Stomach (tissue), 9 donors: ENCODE data around the gene SCD. TPM values are rescaled to one million over a fixed set of nuclear protein-coding genes. Genes with fewer than 3 reads are reported as not detected.

Experiments
- DNase-seq, 2 donors: peaks; one replicate each; pipeline versions ENCODE4 v3.0.0 to v3.0.0-alpha.2; 2013 to 2019
- H3K27ac ChIP-seq, 5 donors: fragments of 200-600 bp in 4 of 5; sonication (generic) in 4 of 5; one replicate each; pipeline ENCODE4 v1.5.1; 2013 to 2019; ENCODE audit warnings: mild to moderate bottlenecking in 1 of 5, moderate library complexity in 1 of 5
- H3K27me3 ChIP-seq, 3 donors: fragments of 200-600 bp; sonication (generic); one replicate each; pipeline ENCODE4 v1.5.1; 2017 to 2019; ENCODE audit warnings: mixed run types in 1 of 3
- H3K36me3 ChIP-seq, 4 donors: fragments of 200-600 bp; sonication (generic); 1 replicate in 3 of 4; 2 replicates in 1 of 4; pipeline ENCODE4 v1.5.1; 2016 to 2019
- H3K4me1 ChIP-seq, 4 donors: fragments of 200-600 bp; sonication (generic); one replicate each; pipeline ENCODE4 v1.5.1; 2016 to 2019
- H3K4me3 ChIP-seq, 4 donors: fragments of 200-600 bp; sonication (generic) in 3 of 4; one replicate each; pipeline ENCODE4 v1.5.1; 2016 to 2019; ENCODE audit warnings: mild to moderate bottlenecking in 1 of 4
- H3K9me3 ChIP-seq, 4 donors: fragments of 200-600 bp; sonication (generic); one replicate each; pipeline ENCODE4 v1.5.1; 2016 to 2019
- EP300 ChIP-seq: sonication (generic); formaldehyde crosslinking; IDR thresholded peaks from one replicate; pipeline ENCODE4 v1.6.1; 2017; ENCODE audit warnings: antibody characterized with exemption
- POLR2A ChIP-seq, 4 donors: fragments of 450-650 bp; IDR thresholded peaks; one replicate each; pipeline ENCODE4 v1.6.1; 2016; ENCODE audit warnings: antibody characterized with exemption in 4 of 4, control low read depth in 2 of 4, mild to moderate bottlenecking in 1 of 4, moderate library complexity in 1 of 4
- POLR2AphosphoS5 ChIP-seq, 3 donors: sonication (generic); formaldehyde crosslinking; IDR thresholded peaks; one replicate each; pipeline ENCODE4 v1.6.1; 2016; ENCODE audit warnings: antibody characterized with exemption in 3 of 3
- WGBS, 5 donors: extraction: QIAGEN DNeasy Blood & Tissue Kit in 3 of 5; methylation state at CpG; one replicate each; pipeline versions ENCODE4 v1.1.5 to v1.1.7; 2013 to 2018; 5-methylcytosine and 5-hydroxymethylcytosine counted together
- intact Hi-C: fragments of 100-400 bp; cut with DNase I; formaldehyde crosslinking; loops from one replicate; pipeline ENCODE4 v1.15.1; 2023; ENCODE audit warnings: low total_unique reads
- polyA plus RNA-seq, 3 donors: library from polyadenylated mRNA; stranded (reverse); fragments of 200-250 nt; gene quantifications; one replicate each; pipeline ENCODE4 v1.2.3, GENCODE V29; 2013
- total RNA-seq, 5 donors: library from RNA; depleted of rRNA; stranded (reverse); fragments of >200 nt; gene quantifications; one replicate each; pipeline versions ENCODE4 v1.1.0 to v1.2.3, GENCODE V29; 2014 to 2016
- TF ChIP-seq, protein P1 (sequence below), 7 experiments: fragments of 450-650 bp in 4 of 7; fragments of 200-600 bp in 3 of 7; sonication (generic) in 3 of 7; IDR thresholded peaks; one replicate each; pipeline ENCODE4 v1.5.1; 2016 to 2019; ENCODE audit warnings: antibody characterized with exemption in 7 of 7, control low read depth in 2 of 7, mild to moderate bottlenecking in 1 of 7
- donor health status: healthy with polysubstance abuse.
- donor health status: Bipolar disorder and iron deficiency.
- donor health status: healthy.

Gene SCD
- total and polyA plus RNA-seq, 8 donors: 2.3 to 36.2 (median 17.8) TPM

DNA sequence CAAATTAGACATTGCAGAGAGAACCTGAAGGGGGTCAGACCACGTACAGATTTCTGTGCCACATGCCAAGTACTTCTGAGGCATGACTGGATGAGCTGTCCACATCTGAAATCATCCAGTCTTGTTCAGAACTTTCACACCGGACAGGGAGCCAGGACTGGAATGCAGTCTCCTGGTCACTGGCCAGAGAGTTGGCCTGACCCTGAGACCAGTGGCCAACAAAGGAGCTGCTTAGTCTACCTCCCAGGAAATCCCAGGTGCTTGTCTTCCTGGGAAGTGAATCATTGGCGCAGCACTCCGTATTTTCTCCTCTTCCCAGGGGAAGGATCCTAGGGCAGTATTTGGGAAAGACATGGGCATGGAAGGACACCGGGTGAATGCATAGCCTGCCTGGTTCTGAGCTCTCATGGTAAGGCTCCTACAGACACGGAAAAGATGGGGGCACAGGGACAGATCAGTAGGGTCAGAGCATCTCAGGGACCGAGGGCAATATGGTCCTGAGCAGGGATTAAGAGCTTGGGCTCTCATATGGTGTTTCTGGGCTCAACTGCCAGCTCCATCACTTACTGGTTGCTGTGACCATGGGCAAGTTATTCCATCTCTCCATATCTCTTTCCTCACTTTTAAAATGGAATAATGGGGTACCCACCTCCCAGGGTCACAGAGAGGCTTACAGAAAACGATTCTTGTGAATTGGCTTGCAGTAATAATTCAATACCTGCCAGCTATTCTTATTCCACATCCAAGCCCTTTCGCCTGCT lies 1.3 kb upstream of the SCD start:
- Histone ChIP-seq H3K36me3 (no peaks in the 10 kb centered on the region), H3K9me3 (no peaks in the 10 kb centered on the region), H3K4me1 (peaks cover 10 to 48% (median 21%) of the 10 kb centered on the region in 4 donors), H3K4me3 (peak overlapping the region; percentile 55 to 65 (median 62)), H3K27me3 (peaks cover 0 to 7% (median 0%) of the 10 kb centered on the region in 3 donors), H3K27ac (peak overlapping the region in 1 of 5 donors; percentile 76)
- intact Hi-C loops: no loop called here
- TF ChIP-seq POLR2AphosphoS5 (IDR thresholded peaks at IDR 0.05) (no peak), POLR2A (IDR thresholded peaks at IDR 0.05) (no peak), EP300 (no peak)
- TF ChIP-seq, protein P1, sequence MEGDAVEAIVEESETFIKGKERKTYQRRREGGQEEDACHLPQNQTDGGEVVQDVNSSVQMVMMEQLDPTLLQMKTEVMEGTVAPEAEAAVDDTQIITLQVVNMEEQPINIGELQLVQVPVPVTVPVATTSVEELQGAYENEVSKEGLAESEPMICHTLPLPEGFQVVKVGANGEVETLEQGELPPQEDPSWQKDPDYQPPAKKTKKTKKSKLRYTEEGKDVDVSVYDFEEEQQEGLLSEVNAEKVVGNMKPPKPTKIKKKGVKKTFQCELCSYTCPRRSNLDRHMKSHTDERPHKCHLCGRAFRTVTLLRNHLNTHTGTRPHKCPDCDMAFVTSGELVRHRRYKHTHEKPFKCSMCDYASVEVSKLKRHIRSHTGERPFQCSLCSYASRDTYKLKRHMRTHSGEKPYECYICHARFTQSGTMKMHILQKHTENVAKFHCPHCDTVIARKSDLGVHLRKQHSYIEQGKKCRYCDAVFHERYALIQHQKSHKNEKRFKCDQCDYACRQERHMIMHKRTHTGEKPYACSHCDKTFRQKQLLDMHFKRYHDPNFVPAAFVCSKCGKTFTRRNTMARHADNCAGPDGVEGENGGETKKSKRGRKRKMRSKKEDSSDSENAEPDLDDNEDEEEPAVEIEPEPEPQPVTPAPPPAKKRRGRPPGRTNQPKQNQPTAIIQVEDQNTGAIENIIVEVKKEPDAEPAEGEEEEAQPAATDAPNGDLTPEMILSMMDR (IDR thresholded peaks at IDR 0.05): no peak
- 57 to 63% (median 59%) methylated on average over 9 of the region's 9 CpGs for WGBS, 5 donors
- no peak for DNase-seq

GRCh38 chr10:100346351-100346764 lies 675 bp upstream of the SCD start:
- Histone ChIP-seq H3K4me1 (peaks cover 10 to 54% (median 24%) of the 10 kb centered on the region in 4 donors), H3K9me3 (no peaks in the 10 kb centered on the region), H3K4me3 (peak overlapping the region; percentile 55 to 65 (median 62)), H3K27me3 (peaks cover 0 to 7% (median 0%) of the 10 kb centered on the region in 3 donors), H3K36me3 (no peaks in the 10 kb centered on the region), H3K27ac (peak overlapping the region in 4 of 5 donors; percentile 34 to 76 (median 56))
- WGBS, 5 donors: 1 to 3% (median 1%) methylated on average over 19 to 36 of the region's 36 CpGs
- no peak for TF ChIP-seq EP300
- TF ChIP-seq POLR2AphosphoS5 (IDR thresholded peaks at IDR 0.05): no peak
- TF ChIP-seq POLR2A (IDR thresholded peaks at IDR 0.05): no peak
- TF ChIP-seq, protein P1 (IDR thresholded peaks at IDR 0.05): no peak
- intact Hi-C loops: no loop called here
- peak; percentile 37 to 93 for DNase-seq

GRCh38 chr10:100347568-100348195 lies 649 bp downstream of the SCD start:
- peaks cover 0 to 7% (median 0%) of the 10 kb centered on the region in 3 donors for H3K27me3 ChIP-seq
- H3K27ac ChIP-seq: peak overlapping the region in 4 of 5 donors; percentile 18 to 76 (median 46)
- H3K4me1 ChIP-seq: peaks cover 10 to 59% (median 28%) of the 10 kb centered on the region in 4 donors
- peak in 1 of 2 donors; percentile 58 for DNase-seq
- intact Hi-C loops: no loop called here
- peak overlapping the region; percentile 55 to 65 (median 62) for H3K4me3 ChIP-seq
- no peaks in the 10 kb centered on the region for H3K9me3 ChIP-seq
- TF ChIP-seq EP300: no peak
- no peak for TF ChIP-seq POLR2A (IDR thresholded peaks at IDR 0.05)
- no peak for TF ChIP-seq POLR2AphosphoS5 (IDR thresholded peaks at IDR 0.05)
- TF ChIP-seq, protein P1 (IDR thresholded peaks at IDR 0.05): no peak
- WGBS, 5 donors: 6 to 14% (median 11%) methylated on average over 30 to 32 of the region's 32 CpGs
- H3K36me3 ChIP-seq: peaks cover 0 to 12% (median 2%) of the 10 kb centered on the region in 4 donors

DNA sequence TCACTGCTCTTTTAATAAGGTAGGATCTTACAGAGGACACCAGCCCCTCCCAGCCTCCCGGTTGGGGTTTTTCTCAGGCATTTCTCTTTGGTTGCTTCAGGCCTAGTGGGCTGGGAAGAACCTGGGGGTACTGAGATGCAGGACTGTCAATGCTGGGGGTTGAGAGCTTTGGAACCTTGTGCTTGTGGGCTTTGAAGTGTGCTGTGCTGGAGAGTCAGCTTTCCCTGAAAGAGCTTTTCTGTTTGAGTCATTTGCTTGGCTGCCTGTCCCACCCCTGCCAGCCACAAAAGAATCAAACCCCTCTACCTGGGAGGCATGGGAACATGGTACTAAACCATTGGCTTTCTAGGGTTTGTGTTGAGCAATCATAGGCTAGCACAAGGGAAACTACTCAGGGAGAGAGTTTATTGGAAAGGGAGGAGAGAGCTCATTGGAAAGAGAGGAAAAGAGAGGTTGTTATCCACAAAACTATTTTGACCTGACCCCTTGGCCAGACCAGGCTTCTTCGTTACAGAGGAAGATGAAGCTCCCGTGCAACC lies 1.4 kb downstream of the SCD start:
- DNase-seq: no peak
- H3K9me3 ChIP-seq: no peaks in the 10 kb centered on the region
- peak overlapping the region in 2 of 4 donors; percentile 64 to 65 for H3K4me3 ChIP-seq
- intact Hi-C loops: no loop called here
- H3K27me3 ChIP-seq: peaks cover 0 to 7% (median 0%) of the 10 kb centered on the region in 3 donors
- TF ChIP-seq, protein P1 (IDR thresholded peaks at IDR 0.05): no peak
- TF ChIP-seq POLR2AphosphoS5 (IDR thresholded peaks at IDR 0.05): no peak
- no peak for TF ChIP-seq EP300
- TF ChIP-seq POLR2A (IDR thresholded peaks at IDR 0.05): no peak
- H3K4me1 ChIP-seq: peaks cover 10 to 59% (median 28%) of the 10 kb centered on the region in 4 donors
- H3K27ac ChIP-seq: no peak overlapping the region
- WGBS, 5 donors: 59 to 84% (median 64%) methylated on average over 2 to 3 of the region's 3 CpGs
- peaks cover 0 to 18% (median 3%) of the 10 kb centered on the region in 4 donors for H3K36me3 ChIP-seq
